HG03064 (cell line): ENCODE measurements around the gene MYL7.

Experiments used
- ATAC-seq: cut with Tn5 transposase; IDR thresholded peaks from one replicate; pipeline ENCODE4 v1.9.1; 2021; ENCODE audit warnings: low read depth; ENCODE audit not compliant: unreplicated experiment

MYL7 gene

GRCh38 chr7:44112997-44113763 is 28.0 kb downstream of the MYL7 start:
- no peak for ATAC-seq

GRCh38 chr7:44112231-44112996 is 28.7 kb downstream of the MYL7 start:
- no peak for ATAC-seq

- ATAC-seq, result no peak
These were observed 29.4 kb downstream of the MYL7 start for GRCh38 chr7:44111761-44112160.

GRCh38 chr7:44110719-44111635 is 30.2 kb downstream of the MYL7 start:
- ATAC-seq, result no peak

- no peak for ATAC-seq
These were observed 31.1 kb downstream of the MYL7 start for GRCh38 chr7:44109991-44110390.

GRCh38 chr7:44108768-44109750 is 32.1 kb downstream of the MYL7 start:
- no peak for ATAC-seq

GRCh38 chr7:44107961-44108767 is 33.0 kb downstream of the MYL7 start:
- no peak for ATAC-seq

GRCh38 chr7:44107116-44107960 is 33.8 kb downstream of the MYL7 start:
- ATAC-seq, result no peak

GRCh38 chr7:44106311-44107065 is 34.6 kb downstream of the MYL7 start:
- ATAC-seq, result no peak

- no peak for ATAC-seq
These were observed 35.3 kb downstream of the MYL7 start for GRCh38 chr7:44105832-44106231.

GRCh38 chr7:44104860-44105771 is 36.0 kb downstream of the MYL7 start:
- no peak for ATAC-seq

GRCh38 chr7:44103923-44104859 is 36.9 kb downstream of the MYL7 start, which contains the start of gene AEBP1:
AEBP1 (plus strand) TSS chr7:44104345; CDS start chr7:44104666, 321 bp downstream.
- no peak for ATAC-seq

- no peak for ATAC-seq
These were observed 37.6 kb downstream of the MYL7 start for GRCh38 chr7:44103566-44103922.

GRCh38 chr7:44102846-44103565 is 38.1 kb downstream of the MYL7 start:
- ATAC-seq, result no peak
